ENCODE measurements around the gene AXDND1.
"Not testable (repeated sequence)": the region's sequence is repeated elsewhere in the genome, so short reads cannot be mapped to it uniquely, and the experiment has no call there.

AXDND1 gene

DNA sequence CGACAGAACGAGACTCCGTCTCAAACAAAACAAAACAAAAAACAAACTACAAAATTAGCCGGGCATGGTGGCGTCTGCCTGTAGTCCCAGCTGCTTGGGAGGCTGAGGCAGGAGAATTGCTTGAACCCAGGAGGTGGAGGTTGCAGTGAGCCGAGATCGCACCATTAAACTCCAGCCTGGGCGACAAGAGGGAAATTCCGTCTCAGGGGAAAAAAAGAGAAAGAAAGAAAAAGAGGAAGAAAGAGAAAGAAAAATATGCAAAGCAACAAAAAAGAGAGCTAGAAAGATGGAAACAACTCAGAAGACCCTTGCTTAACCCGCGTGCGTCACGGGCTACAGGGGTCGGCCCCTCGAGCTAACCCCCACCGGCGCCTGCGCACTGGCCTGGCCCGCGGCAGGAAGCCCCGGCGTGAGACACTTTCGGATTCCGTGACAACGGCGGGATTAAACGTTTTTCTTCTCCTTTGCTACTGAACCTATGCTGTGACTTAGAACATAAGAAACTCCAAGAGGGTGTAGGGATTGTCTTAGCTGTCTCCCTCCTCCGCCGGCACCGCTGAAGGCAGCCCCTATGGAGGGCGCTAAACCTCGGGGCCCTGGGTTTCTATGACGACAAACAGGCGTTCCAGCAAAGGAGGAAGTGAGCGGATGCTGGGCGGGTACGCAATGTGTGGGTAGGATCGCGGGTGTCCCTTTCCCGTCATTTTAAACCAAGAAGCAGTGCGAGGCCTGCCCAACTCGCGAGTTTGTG is at the start of gene AXDND1:
Gene AXDND1 (plus strand): TSS at position 630 of the 751 bp plus-strand sequence. CDS start 539 bp downstream, outside the sequence.
- peak; percentile 65 for DNase-seq

- no peak for DNase-seq
Observed at GRCh38 chr1:179318491-179318890, 47.3 kb upstream of the AXDND1 start.

DNA sequence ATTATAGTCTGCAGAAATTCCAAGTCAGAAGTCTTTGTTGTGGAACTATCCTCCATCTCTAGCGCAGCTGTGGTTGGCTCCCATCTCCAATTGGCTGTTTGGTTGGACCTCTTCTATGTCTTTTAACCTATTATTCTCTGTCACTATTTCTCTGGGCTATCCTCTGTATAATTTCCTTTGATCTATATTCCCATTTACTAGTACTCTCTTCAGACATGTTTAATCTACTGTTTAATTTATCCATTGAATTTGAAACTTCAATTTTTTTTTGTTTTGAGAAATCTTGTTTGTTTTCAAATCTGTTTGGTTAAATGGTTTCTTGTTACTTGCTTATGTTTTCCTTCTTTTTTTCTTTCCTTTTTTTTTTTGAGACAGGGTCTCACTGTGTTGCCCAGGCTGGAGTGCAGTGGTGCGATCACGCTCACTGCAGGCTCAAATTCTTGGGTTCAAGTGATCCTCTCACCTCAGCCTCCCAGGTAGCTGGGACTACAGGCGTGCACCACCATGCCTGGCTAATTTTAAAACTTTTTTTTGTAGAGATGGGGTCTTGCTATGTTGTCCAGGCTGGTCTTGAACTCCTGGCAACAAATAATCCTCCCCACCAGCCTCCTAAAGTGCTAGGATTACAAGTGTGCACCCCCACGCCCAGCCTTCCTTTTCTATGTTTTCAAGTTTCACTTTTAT is 44.1 kb upstream of the AXDND1 start:
- DNase-seq, result no peak

DNA sequence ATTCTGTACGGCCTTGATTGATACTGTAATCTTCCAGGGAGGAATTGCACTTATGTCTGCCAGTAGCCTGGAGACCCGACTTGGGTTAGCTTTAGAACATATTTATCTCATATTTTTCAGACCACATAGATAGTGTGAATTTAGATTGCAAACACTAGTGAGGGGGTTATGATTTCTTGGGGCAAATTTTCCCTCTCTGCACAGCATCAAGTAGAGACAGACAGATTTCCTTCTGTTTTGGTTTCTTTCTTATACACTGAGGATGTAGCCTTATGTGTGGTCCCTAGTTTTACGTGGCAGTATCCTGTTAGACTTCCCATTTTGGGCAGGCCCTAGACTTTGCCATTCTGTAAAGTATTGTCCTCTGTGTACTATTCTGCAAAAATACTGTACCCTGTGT is 43.2 kb upstream of the AXDND1 start:
- DNase-seq, result no peak

DNA sequence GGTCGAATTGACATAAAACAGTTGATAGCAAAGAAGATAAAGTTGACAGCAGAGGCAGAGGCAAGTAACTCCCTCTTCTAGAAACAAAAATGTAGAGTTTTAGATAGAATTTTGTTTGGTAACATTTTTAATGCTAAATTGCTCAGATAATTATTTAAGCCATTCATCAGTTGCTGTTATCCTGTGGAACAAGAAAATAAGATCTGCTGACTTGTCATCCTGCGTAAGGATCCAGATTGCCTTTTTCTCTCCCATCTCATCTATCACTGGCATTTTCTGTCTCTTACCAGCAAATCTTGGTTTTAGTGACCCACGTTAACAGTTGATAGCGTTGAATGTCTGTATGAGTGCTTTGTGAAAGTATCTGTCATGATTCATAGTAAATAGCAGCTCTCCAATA is 42.3 kb upstream of the AXDND1 start:
- DNase-seq, result no peak

GRCh38 chr1:179325836-179326235 is 39.9 kb upstream of the AXDND1 start:
- no peak for DNase-seq

- DNase-seq, result no peak
Observed at GRCh38 chr1:179326746-179327145, 39.0 kb upstream of the AXDND1 start.

DNA sequence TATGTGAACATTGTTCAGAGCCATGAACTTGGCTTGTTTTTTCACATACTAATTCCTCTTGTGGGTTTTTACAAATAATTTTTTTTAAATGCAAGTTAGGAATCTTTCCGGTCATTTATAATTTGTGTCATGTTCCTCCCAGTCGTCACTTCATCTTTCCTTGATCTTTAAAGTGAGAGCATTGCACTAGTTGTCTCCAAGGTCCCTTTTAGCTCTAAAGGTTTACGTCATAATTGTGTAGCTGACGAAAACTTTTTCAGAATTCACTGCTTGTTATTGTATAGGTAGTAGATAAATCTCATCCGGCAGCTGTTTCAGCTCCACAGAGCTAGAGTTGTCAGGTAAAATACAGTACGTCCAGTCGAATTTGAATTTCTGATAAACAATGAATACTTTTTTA is 38.6 kb upstream of the AXDND1 start:
- no peak for DNase-seq

- no peak for DNase-seq
Observed at GRCh38 chr1:179327679-179328078, 38.1 kb upstream of the AXDND1 start.

GRCh38 chr1:179329862-179330261 is 35.9 kb upstream of the AXDND1 start:
- DNase-seq, result no peak

DNA sequence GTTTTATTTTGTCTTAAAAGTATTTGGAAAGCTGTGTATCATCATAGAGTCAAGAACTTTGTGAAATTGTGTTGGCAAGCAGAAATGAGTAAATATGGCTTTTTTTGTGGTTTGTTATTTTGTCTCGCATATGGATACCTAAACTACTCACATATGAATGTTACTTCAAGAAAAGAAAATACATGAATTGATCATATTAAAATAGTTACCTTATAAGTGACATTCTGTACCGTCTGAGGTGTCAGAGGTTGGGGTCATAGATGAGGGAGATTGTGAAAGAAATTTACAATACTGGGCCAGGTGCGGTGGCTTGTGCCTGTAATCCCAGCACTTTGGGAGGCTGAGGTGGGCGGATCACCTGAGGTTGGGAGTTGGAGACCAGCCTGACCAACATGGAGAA is 31.3 kb upstream of the AXDND1 start:
- DNase-seq, result no peak

DNA sequence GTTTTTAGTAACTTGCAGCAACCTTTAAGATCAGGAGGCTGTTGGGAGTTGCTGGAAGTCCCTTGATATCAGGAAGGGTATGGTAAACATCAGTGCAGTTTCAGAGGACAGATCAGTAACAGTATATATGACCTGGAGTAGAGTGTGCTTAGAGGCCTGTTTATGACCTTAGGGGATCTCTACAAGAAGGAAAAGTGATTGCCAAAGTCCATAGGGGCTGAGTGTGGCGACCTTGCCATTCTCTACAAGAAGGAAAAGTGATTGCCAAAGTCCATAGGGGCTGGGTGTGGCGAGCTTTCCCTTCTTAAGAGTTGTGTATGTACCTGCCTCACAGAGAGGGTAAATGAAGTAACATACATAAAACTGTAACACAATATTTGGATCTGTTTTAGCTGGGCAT is 28.5 kb upstream of the AXDND1 start:
- no peak for DNase-seq

DNA sequence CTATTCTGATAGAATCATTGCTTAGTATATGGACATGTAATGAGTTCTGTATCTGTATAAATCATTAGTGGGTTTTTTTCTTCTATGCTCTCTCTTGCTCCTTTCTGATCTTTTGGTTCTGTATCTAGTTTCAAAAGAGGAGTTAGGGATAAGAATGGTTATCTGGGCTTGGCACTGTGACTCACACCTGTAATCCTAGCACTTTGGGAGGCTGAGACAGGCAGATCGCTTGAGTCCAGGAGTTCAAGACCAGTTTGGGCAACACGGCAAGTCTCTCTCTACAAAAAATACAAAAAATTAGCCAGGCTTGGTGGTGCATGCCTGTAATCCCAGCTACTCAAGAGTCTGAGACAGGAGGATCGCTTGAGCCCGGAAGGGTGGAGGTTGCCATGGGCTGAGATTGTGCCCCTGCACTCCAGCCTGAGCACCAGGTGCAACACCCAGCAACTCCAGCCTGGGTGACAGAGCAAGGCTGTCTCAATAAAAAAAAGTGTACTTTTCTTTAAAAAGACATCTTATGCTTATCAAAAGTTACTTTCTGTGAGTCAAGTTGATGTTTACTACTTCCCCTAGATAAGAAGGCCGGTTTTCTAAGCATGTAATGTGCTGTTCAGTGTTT is 27.7 kb upstream of the AXDND1 start:
- no peak for DNase-seq

GRCh38 chr1:179340918-179341317 is 24.9 kb upstream of the AXDND1 start:
- no peak for DNase-seq

DNA sequence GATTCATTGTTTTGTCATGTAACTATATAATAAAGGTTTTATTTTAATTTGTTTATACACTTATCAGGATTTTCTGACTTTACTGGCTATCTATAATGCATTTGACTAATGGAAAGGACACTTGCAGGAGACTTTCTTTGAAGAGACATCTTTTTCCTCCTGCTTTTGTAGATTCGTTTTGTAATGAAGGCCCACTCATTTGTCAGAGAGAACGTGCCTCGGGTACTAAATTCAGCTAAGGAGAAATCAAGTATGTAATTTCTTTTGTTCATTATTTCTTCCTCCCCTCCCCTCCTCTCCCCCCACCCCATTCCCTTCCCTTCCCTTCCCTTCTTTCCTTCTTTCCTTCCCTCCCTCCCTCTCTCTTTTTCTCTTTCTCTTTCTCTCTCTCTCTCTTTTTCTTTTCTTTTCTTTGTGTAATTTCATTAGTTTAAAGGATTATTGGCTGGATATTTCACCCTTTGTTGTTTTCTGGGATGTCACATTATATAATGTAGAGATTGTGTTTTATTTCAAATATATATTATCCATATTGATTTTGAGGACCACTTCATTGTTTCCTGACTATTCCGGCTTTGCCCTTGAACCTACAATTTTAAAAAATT is 23.7 kb upstream of the AXDND1 start:
- no peak for DNase-seq

- no peak for DNase-seq
Observed at GRCh38 chr1:179342740-179343404, 22.9 kb upstream of the AXDND1 start.

DNA sequence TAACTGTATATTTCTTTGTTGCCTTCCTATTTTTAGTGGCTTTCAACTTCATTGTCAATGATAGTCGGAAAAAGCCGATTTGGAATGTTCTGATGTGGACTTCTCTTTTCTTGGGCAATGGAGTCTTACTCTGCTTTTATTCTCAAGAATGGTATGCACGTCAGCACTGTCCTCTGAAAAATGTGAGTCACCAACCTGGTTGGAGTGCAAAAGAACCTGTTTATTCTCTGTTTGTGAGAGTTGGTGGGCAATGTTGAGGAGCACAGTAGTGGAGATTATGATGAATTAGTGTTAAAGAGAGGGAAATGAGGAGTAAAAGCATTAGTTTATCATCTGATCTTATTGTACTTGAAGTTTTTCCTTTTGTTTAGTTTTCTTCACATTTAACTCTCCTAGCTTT is 14.5 kb upstream of the AXDND1 start:
- DNase-seq, result no peak

DNA sequence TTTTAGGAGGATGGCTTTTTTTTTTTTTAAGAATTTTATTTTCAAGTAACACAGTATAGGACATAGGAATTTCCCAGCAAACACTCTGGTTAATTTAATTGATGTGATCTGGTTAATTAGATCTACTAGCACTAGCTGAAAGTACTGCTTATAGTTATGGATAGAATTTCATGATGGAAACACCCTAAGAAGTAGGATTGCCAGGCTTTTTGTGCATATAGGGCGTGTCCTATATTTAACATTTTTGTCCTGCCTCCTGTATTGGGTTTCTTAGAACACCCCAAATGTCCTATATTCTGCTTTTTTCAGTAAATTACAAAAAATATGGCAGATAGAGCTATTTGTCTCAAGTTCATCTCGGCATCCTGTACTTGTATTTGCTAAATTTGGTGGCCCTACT is 13.5 kb upstream of the AXDND1 start:
- no peak for DNase-seq

GRCh38 chr1:179353546-179353945 is 12.2 kb upstream of the AXDND1 start:
- no peak for DNase-seq

DNA sequence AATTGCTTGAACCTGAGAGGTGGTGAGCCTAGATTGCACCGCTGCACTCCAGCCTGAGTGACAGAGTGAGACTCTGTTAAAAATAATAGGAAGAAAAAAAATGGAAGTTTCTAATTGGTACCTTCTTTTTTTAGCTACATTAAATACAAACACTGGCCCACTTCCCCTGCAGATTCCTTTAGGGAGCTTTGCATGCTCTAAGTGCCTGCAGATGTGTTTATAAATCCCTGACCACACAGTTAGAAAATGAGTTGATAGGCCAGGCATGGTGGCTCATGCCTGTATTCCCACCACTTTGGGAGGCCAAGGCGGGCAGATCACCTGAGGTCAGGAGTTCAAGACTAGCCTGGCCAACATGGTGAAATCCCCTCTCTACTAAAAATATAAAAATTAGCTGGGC is 4.1 kb upstream of the AXDND1 start:
- DNase-seq, result not testable (repeated sequence)

DNA sequence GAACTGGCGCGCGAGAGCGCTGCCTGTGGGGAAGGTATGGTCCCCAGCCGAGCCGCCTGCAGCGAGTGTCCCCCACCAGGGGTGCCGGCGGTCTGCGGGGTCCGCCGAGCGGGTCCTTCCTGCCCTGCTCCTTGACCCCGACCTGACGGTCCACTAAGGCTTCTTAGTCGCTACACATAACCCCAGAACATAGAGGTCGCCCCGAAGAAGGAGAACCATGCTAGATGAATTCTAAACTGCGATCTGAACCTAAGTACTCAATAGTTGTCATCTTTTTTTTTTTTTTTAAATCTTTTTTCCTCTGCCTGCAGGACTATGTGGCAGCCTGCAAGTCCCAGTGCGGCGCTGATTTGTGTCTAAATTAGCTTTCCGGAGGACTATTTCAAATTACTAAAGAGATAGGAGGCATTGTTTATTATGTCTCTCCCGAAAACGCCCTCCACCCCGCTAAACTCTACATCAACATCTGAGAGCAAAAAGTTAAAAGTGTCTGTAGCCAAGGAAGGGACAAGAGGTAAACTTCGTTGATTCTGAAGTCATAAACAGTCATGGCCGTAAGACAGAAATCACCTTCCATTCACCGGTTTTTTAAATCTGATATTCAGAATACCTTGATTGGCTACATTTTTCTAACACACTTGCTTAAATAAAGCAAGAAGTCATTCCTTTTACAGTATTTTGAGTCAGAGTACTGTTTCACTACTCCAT is 476 bp downstream of the AXDND1 start:
- DNase-seq, result no peak

DNA sequence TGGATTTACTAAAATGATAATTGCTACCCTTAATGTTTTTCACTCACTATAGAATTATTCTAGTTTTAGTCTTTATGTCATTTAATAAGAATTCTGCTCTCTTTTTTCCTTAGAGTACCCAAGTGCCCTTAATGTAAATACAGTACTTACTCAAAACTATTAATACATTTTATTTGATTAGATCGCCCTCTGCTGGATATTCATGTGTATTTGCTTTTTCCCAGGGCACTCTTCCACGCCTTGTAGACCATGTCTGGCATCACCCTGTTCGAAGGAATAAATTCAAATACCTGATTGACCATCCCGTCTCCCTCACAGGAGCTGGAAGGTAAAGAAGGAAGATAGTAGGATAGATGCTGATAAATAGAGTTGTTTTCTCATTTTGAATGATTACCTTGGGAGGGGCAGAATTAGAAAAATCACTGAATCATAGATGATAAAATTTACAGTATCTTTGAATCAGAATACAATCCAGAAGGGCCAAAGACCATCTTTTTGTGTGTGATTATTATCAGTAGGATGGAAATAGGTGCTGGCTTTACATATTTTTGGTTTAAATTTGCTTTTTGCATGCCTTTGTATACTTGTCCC is 4.1 kb downstream of the AXDND1 start:
- DNase-seq, result peak; percentile 40
